Esophagus squamous epithelium (tissue), 5 donors: ENCODE data around the gene RERG. TPM values are rescaled to one million over a fixed set of nuclear protein-coding genes. Genes with fewer than 3 reads are reported as not detected.

Experiments
- DNase-seq: peaks from one replicate; lab custom pipeline; 2025; lab: John Stamatoyannopoulos, UW
- H3K27ac ChIP-seq, 4 donors: fragments of 200-600 bp; sonication (generic); one replicate each; pipeline ENCODE4 v1.5.1; 2016 to 2019; ENCODE audit warnings: mild to moderate bottlenecking in 1 of 4
- H3K27me3 ChIP-seq, 4 donors: fragments of 200-600 bp; sonication (generic); 1 replicate in 3 of 4; 2 replicates in 1 of 4; pipeline versions ENCODE4 v1.5.1 to v1.6.0; 2017 to 2021; ENCODE audit warnings: antibody characterized with exemption in 1 of 4
- H3K36me3 ChIP-seq, 3 donors: fragments of 200-600 bp; sonication (generic); one replicate each; pipeline ENCODE4 v1.5.1; 2016 to 2019
- H3K4me1 ChIP-seq, 3 donors: fragments of 200-600 bp; sonication (generic); one replicate each; pipeline ENCODE4 v1.5.1; 2017 to 2019
- H3K4me3 ChIP-seq, 4 donors: fragments of 200-600 bp; sonication (generic); 1 replicate in 3 of 4; 2 replicates in 1 of 4; pipeline ENCODE4 v1.5.1; 2016 to 2019; ENCODE audit warnings: mild to moderate bottlenecking in 2 of 4, moderate library complexity in 1 of 4
- H3K9me3 ChIP-seq, 3 donors: fragments of 200-600 bp; sonication (generic); one replicate each; pipeline ENCODE4 v1.5.1; 2016 to 2019
- POLR2A ChIP-seq, 4 donors: fragments of 450-650 bp; IDR thresholded peaks; one replicate each; pipeline ENCODE4 v1.6.1; 2017; ENCODE audit warnings: antibody characterized with exemption in 4 of 4, mild to moderate bottlenecking in 4 of 4, moderate library complexity in 3 of 4
- WGBS, 2 donors: methylation state at CpG; one replicate each; pipeline ENCODE4 v1.1.5; 2018; 5-methylcytosine and 5-hydroxymethylcytosine counted together
- intact Hi-C: fragments of 100-400 bp; cut with DNase I; formaldehyde crosslinking; loops from one replicate; pipeline ENCODE4 v1.15.0; 2022
- total RNA-seq, 4 donors: library from RNA; depleted of rRNA; stranded (reverse); fragments of >200 nt; gene quantifications; one replicate each; pipeline ENCODE4 v1.1.0, GENCODE V29; 2016
- TF ChIP-seq, protein P1 (sequence below), 6 experiments: fragments of 450-650 bp in 4 of 6; fragments of 200-600 bp in 2 of 6; sonication (generic) in 2 of 6; IDR thresholded peaks; one replicate each; pipeline ENCODE4 v1.5.1; 2016 to 2019; ENCODE audit warnings: antibody characterized with exemption in 6 of 6, mild to moderate bottlenecking in 4 of 6, moderate library complexity in 4 of 6
- donor health status: DM: yes; HTN: yes; CAD: no.

The RERG gene
- total RNA-seq: 10 to 100 TPM in 2 of 4 donors, 1 to 10 TPM in 2; 1.4 to 15.1 (median 7.0) TPM

DNA sequence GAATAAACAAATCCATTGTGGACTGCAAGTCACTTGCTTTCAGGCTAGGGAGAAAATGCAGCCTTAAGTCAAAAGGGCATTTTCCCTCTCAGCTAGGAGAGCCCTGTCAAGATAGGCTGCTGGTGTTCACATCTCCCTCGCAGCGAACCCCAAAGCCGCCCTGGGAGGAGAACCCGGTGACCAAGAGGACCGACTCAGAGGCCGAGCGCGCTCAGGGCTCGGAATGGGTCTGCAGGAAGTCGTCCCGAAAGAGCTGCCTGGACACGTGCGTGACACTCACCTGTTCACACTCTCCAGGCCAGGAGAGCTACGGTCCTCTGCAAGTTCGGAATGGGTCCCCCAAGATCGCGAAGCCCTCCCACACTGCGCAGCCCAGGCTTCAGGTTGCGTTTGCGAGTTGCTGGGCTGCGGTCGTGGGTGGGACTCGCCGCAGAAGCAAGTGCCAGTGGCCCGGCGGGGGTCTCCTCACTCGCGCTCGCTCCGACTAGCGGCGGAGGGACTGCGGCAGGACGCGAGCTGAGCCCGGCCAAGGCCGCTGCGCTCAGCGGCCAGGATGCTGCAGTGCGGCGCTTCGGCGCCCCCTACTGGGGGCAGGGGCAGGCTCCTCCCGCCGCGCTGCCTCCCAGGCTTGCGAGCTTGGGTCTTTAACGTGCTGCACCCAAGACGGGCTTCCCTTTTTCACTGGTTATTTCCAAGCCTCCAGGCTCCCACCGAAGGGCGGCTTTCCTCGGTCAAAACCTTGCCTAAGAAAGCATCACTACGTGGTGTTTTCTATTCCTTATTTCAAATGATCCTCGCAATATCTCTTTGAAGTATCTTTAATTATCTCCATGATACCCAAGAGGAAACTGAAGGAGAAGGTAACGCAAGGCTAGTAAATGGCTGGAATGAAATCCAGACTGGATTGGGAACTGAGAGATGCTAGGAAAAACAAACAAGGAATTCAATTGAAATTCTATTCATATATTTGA, at the start of gene RERG:
Gene RERG (minus strand): TSS at position 503 of the 971 bp plus-strand sequence. CDS start 3,928 bp downstream, outside the sequence.
- WGBS, 2 donors: 7 to 18% methylated on average over 7 to 11 of the region's 55 CpGs
- DNase-seq: peak; percentile 6
- H3K4me3 ChIP-seq: peak within 1 kb of the TSS; percentile 19 to 76 (median 54)
- TF ChIP-seq, protein P1, sequence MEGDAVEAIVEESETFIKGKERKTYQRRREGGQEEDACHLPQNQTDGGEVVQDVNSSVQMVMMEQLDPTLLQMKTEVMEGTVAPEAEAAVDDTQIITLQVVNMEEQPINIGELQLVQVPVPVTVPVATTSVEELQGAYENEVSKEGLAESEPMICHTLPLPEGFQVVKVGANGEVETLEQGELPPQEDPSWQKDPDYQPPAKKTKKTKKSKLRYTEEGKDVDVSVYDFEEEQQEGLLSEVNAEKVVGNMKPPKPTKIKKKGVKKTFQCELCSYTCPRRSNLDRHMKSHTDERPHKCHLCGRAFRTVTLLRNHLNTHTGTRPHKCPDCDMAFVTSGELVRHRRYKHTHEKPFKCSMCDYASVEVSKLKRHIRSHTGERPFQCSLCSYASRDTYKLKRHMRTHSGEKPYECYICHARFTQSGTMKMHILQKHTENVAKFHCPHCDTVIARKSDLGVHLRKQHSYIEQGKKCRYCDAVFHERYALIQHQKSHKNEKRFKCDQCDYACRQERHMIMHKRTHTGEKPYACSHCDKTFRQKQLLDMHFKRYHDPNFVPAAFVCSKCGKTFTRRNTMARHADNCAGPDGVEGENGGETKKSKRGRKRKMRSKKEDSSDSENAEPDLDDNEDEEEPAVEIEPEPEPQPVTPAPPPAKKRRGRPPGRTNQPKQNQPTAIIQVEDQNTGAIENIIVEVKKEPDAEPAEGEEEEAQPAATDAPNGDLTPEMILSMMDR (IDR thresholded peaks at IDR 0.05): peak; percentile 77 to 95 (median 94)
- peak in 2 of 4 donors; percentile 28 to 43 for TF ChIP-seq POLR2A (IDR thresholded peaks at IDR 0.05)
- H3K27me3 ChIP-seq: peaks cover 0 to 8% (median 0%) of the 10 kb centered on the region in 4 donors
- H3K9me3 ChIP-seq: no peaks in the 10 kb centered on the region
- H3K36me3 ChIP-seq: no peaks in the 10 kb centered on the region
- intact Hi-C loops: loop anchor here (2.0 to 10.0 kb wide), 3 partner anchors 54 to 374 kb away; no protein-coding TSS in a partner anchor
- H3K27ac ChIP-seq: peak within 1 kb of the TSS; percentile 50 to 90 (median 86)
- peaks cover 0 to 25% (median 5%) of the 10 kb centered on the region in 3 donors for H3K4me1 ChIP-seq

DNA sequence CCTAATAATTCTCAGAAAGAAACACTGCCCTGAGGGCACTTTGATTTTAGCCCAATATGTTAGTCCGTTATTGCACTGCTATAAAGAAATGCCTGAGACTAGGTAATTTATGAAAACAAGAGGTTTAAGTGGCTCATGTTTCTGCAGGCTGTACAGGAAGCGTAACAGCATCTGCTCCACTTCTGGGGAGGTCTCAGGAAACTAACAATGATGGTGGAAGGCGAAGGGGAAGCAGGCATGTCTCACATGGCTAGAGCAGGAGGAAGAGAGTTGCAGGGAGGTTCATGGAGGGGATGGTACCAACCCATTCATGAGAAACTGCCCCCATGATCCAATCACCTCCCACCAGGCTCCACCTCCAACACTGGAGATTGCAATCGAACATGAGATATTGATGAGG, 49.4 kb upstream of the RERG start:
- no peak overlapping the region for H3K4me3 ChIP-seq
- H3K9me3 ChIP-seq: no peaks in the 10 kb centered on the region
- H3K27me3 ChIP-seq: no peaks in the 10 kb centered on the region
- peaks cover 3 to 22% (median 5%) of the 10 kb centered on the region in 3 donors for H3K4me1 ChIP-seq
- DNase-seq: no peak
- 61 to 63% methylated on average over 4 of the region's 4 CpGs for WGBS, 2 donors
- intact Hi-C loops: loop anchor here (10.0 kb wide), 2 partner anchors 46 to 584 kb away; partner anchors contain the start of gene RERG
- H3K36me3 ChIP-seq: no peaks in the 10 kb centered on the region
- TF ChIP-seq, protein P1 (IDR thresholded peaks at IDR 0.05): no peak
- H3K27ac ChIP-seq: no peak overlapping the region

DNA sequence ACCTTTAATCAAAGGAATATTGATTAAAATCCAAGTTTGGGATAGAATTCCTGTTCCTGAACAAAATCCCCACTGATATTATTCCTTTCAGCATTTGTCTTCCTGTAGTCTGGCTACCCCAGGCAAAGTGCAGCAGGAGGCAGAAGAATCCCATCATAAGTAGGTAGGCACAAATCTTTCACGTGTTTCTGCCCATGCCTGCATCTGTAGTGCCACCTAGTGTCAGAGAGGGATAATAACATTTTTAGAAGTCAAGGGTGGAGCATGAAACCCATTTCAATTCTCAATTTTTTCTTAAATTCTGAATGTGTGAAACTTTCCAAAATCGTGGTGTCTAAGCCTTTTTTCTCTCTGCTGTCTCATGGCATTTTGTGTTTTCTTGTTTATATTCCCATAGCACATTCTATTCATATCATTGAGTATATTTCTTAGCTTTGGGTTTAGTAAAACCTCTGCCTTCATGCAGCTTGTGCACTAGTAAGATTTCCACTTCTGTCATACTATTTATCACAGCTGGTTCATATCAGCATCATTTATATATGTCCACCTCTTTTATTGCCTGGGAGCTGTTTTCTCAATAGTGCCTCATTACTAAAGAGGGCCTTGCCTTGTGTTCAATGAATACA, 47.8 kb upstream of the RERG start:
- intact Hi-C loops: no loop called here
- Histone ChIP-seq H3K27me3 (no peaks in the 10 kb centered on the region), H3K27ac (no peak overlapping the region), H3K36me3 (no peaks in the 10 kb centered on the region), H3K4me1 (peaks cover 0 to 6% (median under 1%) of the 10 kb centered on the region in 3 donors), H3K4me3 (no peak overlapping the region), H3K9me3 (no peaks in the 10 kb centered on the region)
- TF ChIP-seq, protein P1 (IDR thresholded peaks at IDR 0.05): peak; percentile 59 to 83 (median 76)
- TF ChIP-seq POLR2A (IDR thresholded peaks at IDR 0.05): no peak
- whole genome bisulfite sequencing, 2 donors: 0% methylated on average over 2 of the region's 2 CpGs
- DNase-seq: no peak

- no peak for DNase-seq
- intact Hi-C loops: no loop called here
- WGBS, 2 donors: no CpG with 5 or more reads among the region's 1 CpG
- Histone ChIP-seq H3K4me3 (no peak overlapping the region), H3K9me3 (no peaks in the 10 kb centered on the region), H3K27me3 (no peaks in the 10 kb centered on the region), H3K27ac (no peak overlapping the region), H3K4me1 (no peaks in the 10 kb centered on the region), H3K36me3 (no peaks in the 10 kb centered on the region)
- TF ChIP-seq, protein P1 (IDR thresholded peaks at IDR 0.05): no peak
- no peak for TF ChIP-seq POLR2A (IDR thresholded peaks at IDR 0.05)
Observed at GRCh38 chr12:15268309-15268708, 47.1 kb upstream of the RERG start.
